ENCODE data around the gene FAF2. TPM values are rescaled to one million over a fixed set of nuclear protein-coding genes. Genes with fewer than 3 reads are reported as not detected.
A peak's percentile ranks its signal among the peaks of the same experiment; 100 is the strongest.

FAF2 gene
- total RNA-seq, 1 experiment from 2014 or later, result 53.2 TPM

DNA sequence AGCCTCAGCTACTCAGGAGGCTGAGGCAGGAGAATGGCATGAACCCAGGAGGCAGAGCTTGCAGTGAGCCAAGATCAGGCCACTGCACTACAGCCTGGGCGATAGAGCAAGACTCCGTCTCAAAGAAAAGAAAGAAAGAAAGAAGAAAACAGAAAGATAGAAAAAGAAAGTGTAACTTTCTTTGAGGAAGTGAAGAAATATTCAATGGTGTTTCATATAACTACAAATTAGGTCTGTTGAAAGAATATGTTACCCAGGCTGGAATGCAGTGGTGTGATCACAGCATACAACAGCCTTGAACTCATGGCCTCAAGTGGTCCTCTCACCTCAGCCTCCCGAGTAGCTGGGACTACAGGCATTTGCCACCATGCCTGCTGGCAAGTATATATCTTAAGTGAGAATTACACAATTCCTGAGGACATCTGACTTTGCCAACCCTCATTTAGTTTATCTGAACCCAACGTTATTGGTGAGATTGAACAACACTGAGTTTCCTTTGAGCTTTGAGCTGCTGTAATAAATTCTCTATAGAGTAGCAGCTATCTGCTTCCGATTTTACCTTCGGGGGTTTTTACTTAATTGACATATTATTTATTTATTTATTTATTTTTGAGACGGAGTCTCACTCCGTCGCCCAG is 2.0 kb upstream of the FAF2 start:
- TF ChIP-seq EZH2 (IDR thresholded peaks at IDR 0.05; ENCODE audit: borderline replicate concordance, low read depth, low read length, poor library complexity, severe bottlenecking), result no peak
- TF ChIP-seq CTCF (conservative IDR thresholded peaks at IDR 0.05; ENCODE audit: low read depth, low read length), result no peak
- Histone ChIP-seq H3K4me3 (ENCODE audit: low read depth, low read length, poor library complexity, severe bottlenecking) (no peak overlapping the region), H3K36me3 (ENCODE audit: insufficient read depth, low read length, poor library complexity, severe bottlenecking) (no peaks in the 10 kb centered on the region), H3K9me3 (ENCODE audit: low read depth, low read length, poor library complexity, severe bottlenecking) (no peaks in the 10 kb centered on the region), H3K27ac (ENCODE audit: low read depth, low read length, poor library complexity, severe bottlenecking) (no peak overlapping the region), H3K27me3 (replicated peaks; ENCODE audit: insufficient read depth, low read depth, low read length, poor library complexity) (no peaks in the 10 kb centered on the region), H3K4me1 (ENCODE audit: insufficient read depth, low read length, poor library complexity, severe bottlenecking) (peaks cover 6% of the 10 kb centered on the region)
- ChIA-PET POLR2A (ENCODE audit: low non-redundant PET) (no interaction called here), CTCF (interaction anchor here (0.6 kb wide), 1 partner anchor 10 kb away, joined by 6 read pairs; no protein-coding TSS in a partner anchor)
- intact Hi-C loops (cut with micrococcal nuclease; ENCODE audit: unreplicated experiment), result no loop called here
- DNase-seq (ENCODE audit: low spot score), result no peak
- BruUV-seq (replicated peaks), result no TSS peak

DNA sequence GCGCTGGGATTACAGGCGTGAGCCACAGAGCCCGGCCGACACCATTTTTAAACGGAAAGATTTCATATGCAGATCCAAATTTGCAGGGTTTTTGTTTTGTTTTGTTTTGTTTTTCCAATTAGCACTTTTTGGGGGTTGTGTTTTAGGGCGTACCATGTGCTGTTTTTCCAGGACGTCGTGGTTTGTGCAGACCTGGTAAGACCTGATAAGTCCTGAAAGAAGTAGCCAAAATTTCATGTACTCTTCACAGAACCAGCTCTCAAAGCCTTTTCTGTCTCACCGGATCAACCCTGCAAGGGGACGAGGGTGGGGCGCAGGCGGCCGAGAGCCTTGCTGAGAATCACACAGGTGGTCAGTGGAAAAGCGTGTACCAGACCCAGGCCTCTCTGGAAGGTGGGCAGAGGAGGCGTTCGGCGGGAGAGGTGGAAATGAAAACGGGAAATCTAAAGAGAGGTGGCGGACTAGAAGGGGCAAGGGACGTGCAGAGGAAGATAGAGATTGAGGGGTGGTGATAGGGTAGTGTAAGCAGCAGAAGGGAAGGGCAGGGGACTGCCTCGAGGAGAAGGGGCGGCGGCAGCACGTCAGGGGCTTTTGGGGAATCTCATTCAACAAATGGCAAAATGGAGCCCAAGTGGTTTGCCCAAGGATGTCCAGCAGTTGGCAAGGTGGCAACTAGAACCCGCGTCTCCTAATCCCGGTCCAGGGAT is 1.1 kb upstream of the FAF2 start:
- Histone ChIP-seq H3K4me1 (ENCODE audit: insufficient read depth, low read length, poor library complexity, severe bottlenecking) (peaks cover 6% of the 10 kb centered on the region), H3K36me3 (ENCODE audit: insufficient read depth, low read length, poor library complexity, severe bottlenecking) (no peaks in the 10 kb centered on the region), H3K27me3 (replicated peaks; ENCODE audit: insufficient read depth, low read depth, low read length, poor library complexity) (no peaks in the 10 kb centered on the region), H3K27ac (ENCODE audit: low read depth, low read length, poor library complexity, severe bottlenecking) (peak overlapping the region; percentile 97), H3K9me3 (ENCODE audit: low read depth, low read length, poor library complexity, severe bottlenecking) (no peaks in the 10 kb centered on the region), H3K4me3 (ENCODE audit: low read depth, low read length, poor library complexity, severe bottlenecking) (peak overlapping the region; percentile 99)
- DNase-seq (ENCODE audit: low spot score), result no peak
- intact Hi-C loops (cut with micrococcal nuclease; ENCODE audit: unreplicated experiment), result no loop called here
- CTCF ChIA-PET, result interaction anchor here (0.6 to 0.8 kb wide), 3 partner anchors 20 to 30 kb away, joined by 3 to 4 read pairs (median 3); no protein-coding TSS in a partner anchor
- BruUV-seq (replicated peaks), result no TSS peak
- no peak for TF ChIP-seq EZH2 (IDR thresholded peaks at IDR 0.05; ENCODE audit: borderline replicate concordance, low read depth, low read length, poor library complexity, severe bottlenecking)
- TF ChIP-seq CTCF (conservative IDR thresholded peaks at IDR 0.05; ENCODE audit: low read depth, low read length), result no peak
- POLR2A ChIA-PET (ENCODE audit: low non-redundant PET), result no interaction called here

GRCh38 chr5:176447591-176447977 is 601 bp upstream of the FAF2 start:
- BruUV-seq (replicated peaks), result TSS peak; percentile 90
- peaks cover 6% of the 10 kb centered on the region for H3K4me1 ChIP-seq (ENCODE audit: insufficient read depth, low read length, poor library complexity, severe bottlenecking)
- POLR2A ChIA-PET (ENCODE audit: low non-redundant PET), result interaction anchor here (0.7 kb wide), 1 partner anchor 90 kb away, joined by 4 read pairs; the partner anchor contains the start of gene RNF44
- no peaks in the 10 kb centered on the region for H3K27me3 ChIP-seq (replicated peaks; ENCODE audit: insufficient read depth, low read depth, low read length, poor library complexity)
- TF ChIP-seq EZH2 (IDR thresholded peaks at IDR 0.05; ENCODE audit: borderline replicate concordance, low read depth, low read length, poor library complexity, severe bottlenecking) (no peak), CTCF (conservative IDR thresholded peaks at IDR 0.05; ENCODE audit: low read depth, low read length) (no peak)
- peak; percentile 9 for DNase-seq (ENCODE audit: low spot score)
- peak overlapping the region; percentile 97 for H3K27ac ChIP-seq (ENCODE audit: low read depth, low read length, poor library complexity, severe bottlenecking)
- peaks cover 3% of the 10 kb centered on the region for H3K36me3 ChIP-seq (ENCODE audit: insufficient read depth, low read length, poor library complexity, severe bottlenecking)
- intact Hi-C loops (cut with micrococcal nuclease; ENCODE audit: unreplicated experiment), result no loop called here
- H3K9me3 ChIP-seq (ENCODE audit: low read depth, low read length, poor library complexity, severe bottlenecking), result no peaks in the 10 kb centered on the region
- peak overlapping the region; percentile 99 for H3K4me3 ChIP-seq (ENCODE audit: low read depth, low read length, poor library complexity, severe bottlenecking)
- CTCF ChIA-PET, result interaction anchor here (0.6 to 0.8 kb wide), 3 partner anchors 20 to 31 kb away, joined by 3 to 4 read pairs (median 3); no protein-coding TSS in a partner anchor

All from A673 (cell line).